SK-N-SH (cell line): Measurements from ENCODE around the gene TGFBI. TPM values are rescaled to one million over a fixed set of nuclear protein-coding genes. Genes with fewer than 3 reads are reported as not detected.
"Not testable (repeated sequence)": the region's sequence is repeated elsewhere in the genome, so short reads cannot be mapped to it uniquely, and the experiment has no call there.

Source experiments
- CTCF ChIA-PET: fragments of 300-600, 350-600 bp; formaldehyde crosslinking; extraction: SDS; loops from one replicate; lab custom pipeline; 2021; lab: Yijun Ruan, JAX
- POLR2A ChIA-PET: fragments of 350-600 bp; sonication (Branson Sonifier 250); formaldehyde crosslinking; extraction: SDS; loops from one replicate; lab custom pipeline; 2020; ENCODE audit warnings: antibody characterized with exemption, inconsistent platforms; lab: Yijun Ruan, JAX
- DNase-seq: peaks from one replicate; pipeline ENCODE4 v3.0.0; 2012
- H2AFZ ChIP-seq: fragments of 200-600 bp; sonication (generic); 2 replicates; pipeline ENCODE4 v1.8.1; 2016; ENCODE audit warnings: antibody characterized with exemption, mild to moderate bottlenecking, low read depth
- H3F3A ChIP-seq: fragments of 200-600 bp; sonication (generic); replicated peaks from 2 replicates; pipeline ENCODE3; 2016; ENCODE audit warnings: antibody characterized with exemption, mild to moderate bottlenecking; ENCODE audit not compliant: insufficient read depth
- H3K27ac ChIP-seq, 2 experiments: fragments of 200-500 bp in 1 of 2; fragments of 200-600 bp in 1 of 2; sonication (Bioruptor generic) in 1 of 2; sonication (generic), shearing (Covaris generic) in 1 of 2; 2 replicates each; pipeline versions ENCODE4 v1.5.1 to v1.6.1; 2014 to 2016; ENCODE audit warnings: low read depth in 2 of 2, inconsistent platforms in 1 of 2, low read length in 1 of 2, mild to moderate bottlenecking in 1 of 2, mixed read lengths in 1 of 2
- H3K27me3 ChIP-seq: fragments of 200-600 bp; sonication (generic), shearing (Covaris generic); 2 replicates; pipeline ENCODE4 v1.6.1; 2016; ENCODE audit warnings: mixed run types; ENCODE audit not compliant: insufficient read depth
- H3K36me3 ChIP-seq, 2 experiments: fragments of 200-500 bp in 1 of 2; fragments of 200-600 bp in 1 of 2; sonication (Bioruptor generic) in 1 of 2; sonication (generic) in 1 of 2; replicated peaks in 1 of 2; 2 replicates each; pipeline versions ENCODE3 to v1.5.1; 2014 to 2016; ENCODE audit warnings: low read length in 1 of 2, mild to moderate bottlenecking in 1 of 2; ENCODE audit not compliant: insufficient read depth in 2 of 2, control insufficient read depth in 1 of 2
- H3K4me1 ChIP-seq, 2 experiments: fragments of 200-500 bp in 1 of 2; fragments of 200-600 bp in 1 of 2; sonication (Bioruptor generic) in 1 of 2; sonication (generic), shearing (Covaris generic) in 1 of 2; 2 replicates each; pipeline versions ENCODE4 v1.5.1 to v1.6.1; 2014 to 2016; ENCODE audit warnings: low read depth in 1 of 2, low read length in 1 of 2, mixed run types in 1 of 2; ENCODE audit not compliant: insufficient read depth in 2 of 2, control insufficient read depth in 1 of 2
- H3K4me2 ChIP-seq: fragments of 200-600 bp; sonication (generic), shearing (Covaris generic); 2 replicates; pipeline ENCODE4 v1.6.1; 2017; ENCODE audit warnings: mixed run types
- H3K4me3 ChIP-seq, 2 experiments: fragments of 200-500 bp in 1 of 2; fragments of 200-600 bp in 1 of 2; sonication (Bioruptor generic) in 1 of 2; sonication (generic), shearing (Covaris generic) in 1 of 2; 2 replicates each; pipeline versions ENCODE4 v1.5.1 to v1.8.1; 2014 to 2016; ENCODE audit warnings: low read depth in 2 of 2, inconsistent platforms in 1 of 2, low read length in 1 of 2, mild to moderate bottlenecking in 1 of 2, mixed read lengths in 1 of 2, moderate library complexity in 1 of 2
- H3K79me2 ChIP-seq: fragments of 200-600 bp; sonication (generic); 2 replicates; pipeline ENCODE4 v1.8.1; 2017; ENCODE audit warnings: mild to moderate bottlenecking; ENCODE audit not compliant: insufficient read depth
- H3K9ac ChIP-seq: fragments of 200-600 bp; sonication (generic); 2 replicates; pipeline ENCODE4 v1.6.1; 2017; ENCODE audit warnings: mixed run types
- H3K9me2 ChIP-seq: fragments of 200-600 bp; sonication (generic); 2 replicates; pipeline ENCODE4 v1.6.1; 2017; ENCODE audit warnings: mixed run types
- H3K9me3 ChIP-seq: fragments of 200-600 bp; sonication (generic); 2 replicates; pipeline ENCODE4 v1.6.1; 2017; ENCODE audit warnings: mixed run types, mild to moderate bottlenecking, moderate library complexity
- H4K20me1 ChIP-seq: fragments of 200-600 bp; sonication (generic); 2 replicates; pipeline ENCODE4 v1.6.1; 2017; ENCODE audit warnings: mild to moderate bottlenecking, mixed run types; ENCODE audit not compliant: insufficient read depth
- ELF1 ChIP-seq: IDR thresholded peaks from 2 replicates; pipeline ENCODE4 v1.4.0; 2012
- FOXJ3 ChIP-seq: sonication (generic); formaldehyde crosslinking; IDR thresholded peaks from 2 replicates; pipeline ENCODE4 v1.5.1; 2020; ENCODE audit warnings: mild to moderate bottlenecking, missing genetic modification reagents
- JUND ChIP-seq: IDR thresholded peaks from 2 replicates; pipeline ENCODE4 v1.4.0; 2012
- SMC3 ChIP-seq: IDR thresholded peaks from 2 replicates; pipeline ENCODE4 v1.6.1; 2012; ENCODE audit warnings: low read depth, low read length, improper control_type of control experiment
- TEAD4 ChIP-seq: IDR thresholded peaks from 2 replicates; pipeline ENCODE4 v1.4.0; 2012; ENCODE audit warnings: mild to moderate bottlenecking, borderline replicate concordance; ENCODE audit not compliant: insufficient read depth
- WGBS: methylation state at CpG from one replicate; pipeline ENCODE4 v1.1.6; 2017; ENCODE audit warnings: low lambda C conversion rate; 5-methylcytosine and 5-hydroxymethylcytosine counted together
- polyA plus RNA-seq, 3 experiments: library from polyadenylated mRNA; depleted of rRNA; stranded (reverse); fragments of >200 nt; gene quantifications; 2 replicates each; pipeline ENCODE4 v1.2.3, GENCODE V29; 2012
- TF ChIP-seq, protein P1 (sequence below): IDR thresholded peaks from 2 replicates; pipeline ENCODE4 v1.4.0; 2012; ENCODE audit warnings: low read depth, borderline replicate concordance
- TF ChIP-seq, protein P2 (sequence below): fragments of 150-350 bp; IDR thresholded peaks from 2 replicates; pipeline ENCODE4 v1.6.1; 2016; ENCODE audit warnings: mild to moderate bottlenecking, low read depth, low read length
- TF ChIP-seq, protein P3 (sequence below): IDR thresholded peaks from 2 replicates; pipeline ENCODE4; 2012
- TF ChIP-seq, protein P4 (sequence below): IDR thresholded peaks from 2 replicates; pipeline ENCODE4 v1.6.1; 2012; ENCODE audit warnings: mild to moderate bottlenecking, low read depth, low read length, moderate library complexity

TGFBI gene
- polyA plus RNA-seq, 1 of the 3 experiments (the other 2 are of a cell fraction): 2,678 TPM

GRCh38 chr5:136043551-136043950, 14.8 kb downstream of the TGFBI start:
- Histone ChIP-seq H3K4me3 (no peak overlapping the region), H3K9ac (peak overlapping the region; percentile 45; the same call in 1 of the 2 replicates), H3K4me1 (peaks cover 3 to 24% of the 10 kb centered on the region in 2 experiments; a peak in 3 of 4 replicates), H3F3A (peaks cover 78% of the 10 kb centered on the region), H3K36me3 (peaks cover 34 to 36% of the 10 kb centered on the region in 2 experiments), H3K4me2 (no peak overlapping the region), H4K20me1 (peaks cover 49% of the 10 kb centered on the region), H3K27ac (peak overlapping the region in 1 of 2 experiments; percentile 72; a peak in 2 of 4 replicates), H3K79me2 (no peaks in the 10 kb centered on the region; the same call in none of the 2 replicates), H3K27me3 (no peaks in the 10 kb centered on the region), H3K9me2 (no peaks in the 10 kb centered on the region), H2AFZ (no peak overlapping the region), H3K9me3 (no peaks in the 10 kb centered on the region)
- ChIA-PET CTCF (interaction anchor here (0.8 to 1.2 kb wide), 4 partner anchors 9 to 1098 kb away, joined by 3 to 5 read pairs (median 4); no protein-coding TSS in a partner anchor), POLR2A (no interaction called here)
- DNase-seq: no peak
- TF ChIP-seq ELF1 (no peak), FOXJ3 (CRISPR knock-in tag) (no peak)
- TF ChIP-seq, protein P1, sequence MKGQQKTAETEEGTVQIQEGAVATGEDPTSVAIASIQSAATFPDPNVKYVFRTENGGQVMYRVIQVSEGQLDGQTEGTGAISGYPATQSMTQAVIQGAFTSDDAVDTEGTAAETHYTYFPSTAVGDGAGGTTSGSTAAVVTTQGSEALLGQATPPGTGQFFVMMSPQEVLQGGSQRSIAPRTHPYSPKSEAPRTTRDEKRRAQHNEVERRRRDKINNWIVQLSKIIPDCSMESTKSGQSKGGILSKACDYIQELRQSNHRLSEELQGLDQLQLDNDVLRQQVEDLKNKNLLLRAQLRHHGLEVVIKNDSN: no peak
- TF ChIP-seq, protein P2, sequence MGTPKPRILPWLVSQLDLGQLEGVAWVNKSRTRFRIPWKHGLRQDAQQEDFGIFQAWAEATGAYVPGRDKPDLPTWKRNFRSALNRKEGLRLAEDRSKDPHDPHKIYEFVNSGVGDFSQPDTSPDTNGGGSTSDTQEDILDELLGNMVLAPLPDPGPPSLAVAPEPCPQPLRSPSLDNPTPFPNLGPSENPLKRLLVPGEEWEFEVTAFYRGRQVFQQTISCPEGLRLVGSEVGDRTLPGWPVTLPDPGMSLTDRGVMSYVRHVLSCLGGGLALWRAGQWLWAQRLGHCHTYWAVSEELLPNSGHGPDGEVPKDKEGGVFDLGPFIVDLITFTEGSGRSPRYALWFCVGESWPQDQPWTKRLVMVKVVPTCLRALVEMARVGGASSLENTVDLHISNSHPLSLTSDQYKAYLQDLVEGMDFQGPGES: no peak
- TF ChIP-seq, protein P3, sequence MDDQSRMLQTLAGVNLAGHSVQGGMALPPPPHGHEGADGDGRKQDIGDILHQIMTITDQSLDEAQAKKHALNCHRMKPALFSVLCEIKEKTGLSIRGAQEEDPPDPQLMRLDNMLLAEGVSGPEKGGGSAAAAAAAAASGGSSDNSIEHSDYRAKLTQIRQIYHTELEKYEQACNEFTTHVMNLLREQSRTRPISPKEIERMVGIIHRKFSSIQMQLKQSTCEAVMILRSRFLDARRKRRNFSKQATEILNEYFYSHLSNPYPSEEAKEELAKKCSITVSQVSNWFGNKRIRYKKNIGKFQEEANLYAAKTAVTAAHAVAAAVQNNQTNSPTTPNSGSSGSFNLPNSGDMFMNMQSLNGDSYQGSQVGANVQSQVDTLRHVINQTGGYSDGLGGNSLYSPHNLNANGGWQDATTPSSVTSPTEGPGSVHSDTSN: no peak
- TF ChIP-seq, protein P4, sequence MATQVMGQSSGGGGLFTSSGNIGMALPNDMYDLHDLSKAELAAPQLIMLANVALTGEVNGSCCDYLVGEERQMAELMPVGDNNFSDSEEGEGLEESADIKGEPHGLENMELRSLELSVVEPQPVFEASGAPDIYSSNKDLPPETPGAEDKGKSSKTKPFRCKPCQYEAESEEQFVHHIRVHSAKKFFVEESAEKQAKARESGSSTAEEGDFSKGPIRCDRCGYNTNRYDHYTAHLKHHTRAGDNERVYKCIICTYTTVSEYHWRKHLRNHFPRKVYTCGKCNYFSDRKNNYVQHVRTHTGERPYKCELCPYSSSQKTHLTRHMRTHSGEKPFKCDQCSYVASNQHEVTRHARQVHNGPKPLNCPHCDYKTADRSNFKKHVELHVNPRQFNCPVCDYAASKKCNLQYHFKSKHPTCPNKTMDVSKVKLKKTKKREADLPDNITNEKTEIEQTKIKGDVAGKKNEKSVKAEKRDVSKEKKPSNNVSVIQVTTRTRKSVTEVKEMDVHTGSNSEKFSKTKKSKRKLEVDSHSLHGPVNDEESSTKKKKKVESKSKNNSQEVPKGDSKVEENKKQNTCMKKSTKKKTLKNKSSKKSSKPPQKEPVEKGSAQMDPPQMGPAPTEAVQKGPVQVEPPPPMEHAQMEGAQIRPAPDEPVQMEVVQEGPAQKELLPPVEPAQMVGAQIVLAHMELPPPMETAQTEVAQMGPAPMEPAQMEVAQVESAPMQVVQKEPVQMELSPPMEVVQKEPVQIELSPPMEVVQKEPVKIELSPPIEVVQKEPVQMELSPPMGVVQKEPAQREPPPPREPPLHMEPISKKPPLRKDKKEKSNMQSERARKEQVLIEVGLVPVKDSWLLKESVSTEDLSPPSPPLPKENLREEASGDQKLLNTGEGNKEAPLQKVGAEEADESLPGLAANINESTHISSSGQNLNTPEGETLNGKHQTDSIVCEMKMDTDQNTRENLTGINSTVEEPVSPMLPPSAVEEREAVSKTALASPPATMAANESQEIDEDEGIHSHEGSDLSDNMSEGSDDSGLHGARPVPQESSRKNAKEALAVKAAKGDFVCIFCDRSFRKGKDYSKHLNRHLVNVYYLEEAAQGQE: no peak
- WGBS: 91% methylated on average over 1 of the region's 2 CpGs

- CTCF ChIA-PET: interaction anchor here (0.9 to 1.2 kb wide), 2 partner anchors 99 to 1098 kb away, joined by 3 to 4 read pairs; no protein-coding TSS in a partner anchor
- H3K4me3 ChIP-seq: no peak overlapping the region
These were observed 15.3 kb downstream of the TGFBI start for GRCh38 chr5:136043968-136044610.

DNA sequence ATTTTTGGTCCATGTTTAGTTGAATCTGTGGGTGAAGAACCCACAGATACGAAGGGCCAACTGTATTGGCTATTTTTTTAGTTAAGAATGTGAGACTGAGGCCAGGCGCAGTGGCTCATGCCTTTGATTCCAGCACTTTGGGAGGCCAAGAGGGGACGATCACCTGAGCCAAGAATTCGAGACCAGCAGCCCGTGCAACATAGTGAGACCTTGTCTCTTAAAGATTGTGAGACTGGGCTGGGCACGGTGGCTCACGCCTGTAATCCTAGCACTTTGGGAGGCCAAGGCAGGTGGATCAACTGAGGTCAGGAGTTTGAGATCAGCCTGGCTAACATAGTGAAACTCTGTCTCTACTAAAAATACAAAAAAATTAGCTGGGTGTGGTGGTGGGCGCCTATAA, 16.2 kb downstream of the TGFBI start:
- H3K9me2 ChIP-seq, H3K9ac ChIP-seq, H3K79me2 ChIP-seq, DNase-seq, H3K27me3 ChIP-seq, H3K4me3 ChIP-seq, H3K9me3 ChIP-seq, H2AFZ ChIP-seq, POLR2A ChIA-PET, H3K4me2 ChIP-seq: not testable (repeated sequence)
- peaks cover 77% of the 10 kb centered on the region for H3F3A ChIP-seq
- CTCF ChIA-PET: interaction anchor here (1.1 kb wide), 1 partner anchor 13 kb away, joined by 4 read pairs; no protein-coding TSS in a partner anchor
- WGBS: 76% methylated on average over 6 of the region's 8 CpGs
- peaks cover 3 to 24% of the 10 kb centered on the region in 2 experiments; a peak in 3 of 4 replicates for H3K4me1 ChIP-seq
- H3K27ac ChIP-seq: peak overlapping the region in 1 of 2 experiments; percentile 20; a peak in 2 of 4 replicates
- H3K36me3 ChIP-seq: peaks cover 37 to 42% of the 10 kb centered on the region in 2 experiments
- peaks cover 40% of the 10 kb centered on the region for H4K20me1 ChIP-seq

More at GRCh38 chr5:136043968-136044610, 15.3 kb downstream of the TGFBI start:
- H3K9me3 ChIP-seq: no peaks in the 10 kb centered on the region
- peaks cover 3 to 24% of the 10 kb centered on the region in 2 experiments; a peak in 3 of 4 replicates for H3K4me1 ChIP-seq
- no peak for TF ChIP-seq SMC3
- no peak for TF ChIP-seq JUND
- TF ChIP-seq TEAD4: no peak
- TF ChIP-seq, all 33 proteins: peak for 0
- POLR2A ChIA-PET: no interaction called here
- DNase-seq: no peak
- peak overlapping the region in 1 of 2 experiments; percentile 72; a peak in 3 of 4 replicates for H3K27ac ChIP-seq
- H3K9ac ChIP-seq: peak overlapping the region; percentile 45; the same call in 1 of the 2 replicates
- no peak overlapping the region for H2AFZ ChIP-seq
- H3K36me3 ChIP-seq: peaks cover 34 to 41% of the 10 kb centered on the region in 2 experiments
- 100% methylated on average over 7 of the region's 8 CpGs for WGBS
- peaks cover 77% of the 10 kb centered on the region for H3F3A ChIP-seq
- no peaks in the 10 kb centered on the region for H3K27me3 ChIP-seq
- no peaks in the 10 kb centered on the region; the same call in none of the 2 replicates for H3K79me2 ChIP-seq
- H4K20me1 ChIP-seq: peaks cover 45% of the 10 kb centered on the region
- no peaks in the 10 kb centered on the region for H3K9me2 ChIP-seq
- H3K4me2 ChIP-seq: no peak overlapping the region
